Measurements from ENCODE around the gene FOSL2. TPM values are rescaled to one million over a fixed set of nuclear protein-coding genes. Genes with fewer than 3 reads are reported as not detected.
A peak's percentile ranks its signal among the peaks of the same experiment; 100 is the strongest.

FOSL2 gene
- total and polyA plus RNA-seq, 8 donors = 11.7 to 114 (median 15.1) TPM

DNA sequence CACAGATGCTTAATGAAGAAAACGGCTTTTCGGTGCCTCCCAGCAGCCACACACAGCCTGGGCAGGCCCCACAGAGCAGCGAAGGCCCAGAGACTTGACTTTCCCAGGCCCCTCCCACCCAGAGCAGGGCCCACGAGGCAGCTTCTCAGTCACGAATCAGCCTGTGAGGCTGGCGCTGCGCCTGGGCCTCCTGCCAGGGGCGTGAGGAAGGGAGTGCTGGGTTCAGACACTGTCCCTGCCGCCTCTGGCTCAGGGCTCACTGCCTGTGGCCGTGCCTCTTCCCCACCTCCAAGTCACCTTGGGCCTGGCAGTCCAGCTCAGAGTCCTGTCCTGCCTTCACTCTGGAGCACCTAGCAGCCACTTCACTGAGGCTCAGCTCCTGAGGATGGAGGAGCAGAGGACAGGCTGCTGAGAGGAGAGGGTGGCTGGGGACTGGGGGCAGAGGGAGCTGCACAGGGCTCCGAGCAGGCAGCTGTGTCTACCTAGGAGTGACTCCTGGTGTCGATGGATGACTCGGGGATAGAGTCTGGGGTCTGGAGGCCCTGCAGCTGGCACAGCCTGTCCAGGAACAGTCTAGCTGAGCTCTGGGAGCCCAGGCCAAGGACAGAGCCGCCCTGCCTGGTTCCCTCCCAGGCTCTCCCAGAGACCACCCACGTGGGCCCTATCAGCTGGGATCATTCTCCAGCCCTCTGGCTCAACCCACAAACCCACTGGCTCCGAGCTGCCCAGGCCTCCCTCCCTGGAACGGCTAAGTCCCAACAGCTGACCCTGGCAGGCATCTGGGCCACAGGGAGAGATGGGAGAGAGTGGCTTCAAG lies 36.4 kb upstream of the FOSL2 start:
- TF ChIP-seq, protein P1, sequence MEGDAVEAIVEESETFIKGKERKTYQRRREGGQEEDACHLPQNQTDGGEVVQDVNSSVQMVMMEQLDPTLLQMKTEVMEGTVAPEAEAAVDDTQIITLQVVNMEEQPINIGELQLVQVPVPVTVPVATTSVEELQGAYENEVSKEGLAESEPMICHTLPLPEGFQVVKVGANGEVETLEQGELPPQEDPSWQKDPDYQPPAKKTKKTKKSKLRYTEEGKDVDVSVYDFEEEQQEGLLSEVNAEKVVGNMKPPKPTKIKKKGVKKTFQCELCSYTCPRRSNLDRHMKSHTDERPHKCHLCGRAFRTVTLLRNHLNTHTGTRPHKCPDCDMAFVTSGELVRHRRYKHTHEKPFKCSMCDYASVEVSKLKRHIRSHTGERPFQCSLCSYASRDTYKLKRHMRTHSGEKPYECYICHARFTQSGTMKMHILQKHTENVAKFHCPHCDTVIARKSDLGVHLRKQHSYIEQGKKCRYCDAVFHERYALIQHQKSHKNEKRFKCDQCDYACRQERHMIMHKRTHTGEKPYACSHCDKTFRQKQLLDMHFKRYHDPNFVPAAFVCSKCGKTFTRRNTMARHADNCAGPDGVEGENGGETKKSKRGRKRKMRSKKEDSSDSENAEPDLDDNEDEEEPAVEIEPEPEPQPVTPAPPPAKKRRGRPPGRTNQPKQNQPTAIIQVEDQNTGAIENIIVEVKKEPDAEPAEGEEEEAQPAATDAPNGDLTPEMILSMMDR (IDR thresholded peaks at IDR 0.05) = no peak
- H3K9me3 ChIP-seq = no peaks in the 10 kb centered on the region
- intact Hi-C loops (cut with DNase I) = no loop called here
- no peaks in the 10 kb centered on the region for H3K36me3 ChIP-seq
- peak overlapping the region; percentile 39 to 58 for H3K27ac ChIP-seq
- ATAC-seq (peak; percentile 76), DNase-seq (peak; percentile 81 to 94 (median 86))
- H3K4me1 ChIP-seq = peaks cover 12 to 43% of the 10 kb centered on the region in 2 donors
- no peaks in the 10 kb centered on the region for H3K27me3 ChIP-seq
- no peak overlapping the region for H3K4me3 ChIP-seq

DNA sequence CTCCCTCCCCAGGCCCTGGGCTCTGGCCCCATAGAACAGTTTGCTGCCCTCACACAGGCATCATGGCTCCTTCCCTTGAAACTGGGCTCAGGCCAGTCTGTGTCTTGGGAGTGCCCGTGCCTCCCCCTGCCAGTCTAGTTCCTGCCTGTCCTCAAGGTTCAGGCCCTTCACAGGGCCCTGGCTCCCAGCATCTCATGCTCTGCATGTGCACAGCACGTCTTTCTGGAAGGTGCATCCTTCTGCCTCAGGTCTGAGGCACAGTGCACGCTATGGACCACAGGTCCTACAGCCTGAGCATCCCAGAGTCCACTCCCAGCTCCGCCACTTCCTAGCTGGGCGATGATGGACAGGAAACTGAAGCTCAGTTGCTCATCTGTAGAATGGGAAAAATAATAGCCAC lies 35.6 kb upstream of the FOSL2 start:
- Histone ChIP-seq H3K27me3 (no peaks in the 10 kb centered on the region), H3K36me3 (no peaks in the 10 kb centered on the region), H3K4me1 (peaks cover 12 to 44% of the 10 kb centered on the region in 2 donors), H3K4me3 (no peak overlapping the region), H3K9me3 (no peaks in the 10 kb centered on the region), H3K27ac (peak overlapping the region in 1 of 2 donors; percentile 58)
- no peak for DNase-seq
- no peak for ATAC-seq
- intact Hi-C loops (cut with DNase I) = no loop called here
- TF ChIP-seq, protein P1 (IDR thresholded peaks at IDR 0.05) = no peak

DNA sequence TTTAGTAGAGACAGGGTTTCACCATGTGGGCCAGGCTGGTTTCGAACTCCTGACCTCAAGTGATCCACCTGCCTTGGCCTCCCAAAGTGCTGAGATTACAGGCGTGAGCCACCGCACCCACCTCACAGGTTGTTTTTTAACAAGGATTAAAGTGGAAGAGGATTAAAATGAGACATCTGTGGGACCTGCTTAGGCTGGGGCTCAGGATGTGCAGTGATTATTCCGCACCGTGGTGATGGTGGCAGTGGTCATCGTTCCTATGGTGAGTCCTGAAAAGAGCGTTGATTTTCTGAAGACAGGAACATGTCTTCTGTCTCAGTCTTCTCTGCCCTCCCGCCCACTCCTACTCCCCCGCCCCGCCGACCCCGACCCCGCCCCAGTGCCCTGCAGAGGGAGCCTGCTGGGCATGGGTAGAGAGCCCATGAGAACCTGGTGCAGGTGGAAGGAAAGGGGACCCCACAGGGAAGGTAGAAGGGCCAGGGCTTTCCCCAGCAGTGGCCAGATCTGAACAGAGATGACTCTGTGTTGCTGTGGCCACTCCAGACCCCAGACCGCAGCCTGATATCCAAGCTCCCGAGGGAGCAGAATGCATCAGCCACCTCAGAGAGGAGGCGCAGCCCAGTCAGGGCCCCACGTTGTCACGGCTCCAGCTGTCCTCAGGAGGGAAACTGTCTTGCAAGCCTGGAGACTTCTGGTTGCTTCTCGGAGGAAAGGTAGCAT lies 34.5 kb upstream of the FOSL2 start:
- Histone ChIP-seq H3K4me1 (peaks cover 12 to 44% of the 10 kb centered on the region in 2 donors), H3K4me3 (no peak overlapping the region), H3K27me3 (no peaks in the 10 kb centered on the region), H3K9me3 (no peaks in the 10 kb centered on the region), H3K27ac (no peak overlapping the region), H3K36me3 (no peaks in the 10 kb centered on the region)
- intact Hi-C loops (cut with DNase I) = no loop called here
- TF ChIP-seq, protein P1 (IDR thresholded peaks at IDR 0.05) = no peak
- ATAC-seq (no peak), DNase-seq (no peak)

DNA sequence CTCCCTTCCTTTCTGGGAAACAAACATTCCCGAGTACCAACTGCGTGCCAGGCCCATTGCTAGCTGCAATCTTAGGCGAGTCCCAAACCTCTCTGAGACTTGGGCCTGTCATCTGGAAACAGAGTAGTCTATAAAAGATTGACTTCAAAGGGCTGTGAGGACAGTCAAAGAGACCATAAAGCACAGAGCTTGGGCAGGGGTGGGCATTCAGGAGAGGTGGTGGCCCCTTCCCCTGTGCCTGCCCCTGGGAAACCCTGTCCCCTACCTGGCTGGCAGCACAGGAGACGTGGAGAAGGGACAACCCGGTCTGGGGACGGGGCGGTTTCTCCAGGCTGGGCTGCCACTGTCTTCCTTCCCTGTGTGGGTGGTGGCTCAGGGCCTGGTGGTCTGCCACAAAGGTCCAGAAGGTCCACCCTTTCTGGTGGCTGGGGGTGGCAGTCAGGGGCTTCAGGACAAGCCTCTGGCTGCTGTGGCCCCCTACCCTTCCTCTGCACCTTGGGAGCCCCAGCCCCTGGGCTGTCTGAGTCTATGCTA lies 33.9 kb upstream of the FOSL2 start:
- Histone ChIP-seq H3K4me3 (no peak overlapping the region), H3K9me3 (no peaks in the 10 kb centered on the region), H3K27ac (peak overlapping the region in 1 of 2 donors; percentile 80), H3K36me3 (no peaks in the 10 kb centered on the region), H3K4me1 (peaks cover 12 to 44% of the 10 kb centered on the region in 2 donors), H3K27me3 (no peaks in the 10 kb centered on the region)
- TF ChIP-seq, protein P1 (IDR thresholded peaks at IDR 0.05) = no peak
- DNase-seq = no peak
- intact Hi-C loops (cut with DNase I) = no loop called here
- no peak for ATAC-seq

Data from left lung (tissue), 10 donors.